Neutrophil (primary cell): ENCODE results near the gene RAB36.

Experiments used
- H3K27ac ChIP-seq: fragments of 200-600 bp; sonication (generic); 2 replicates; pipeline ENCODE4 v1.5.1; 2016; ENCODE audit warnings: mild to moderate bottlenecking, moderate library complexity
- H3K27me3 ChIP-seq: fragments of 200-600 bp; sonication (generic); 2 replicates; pipeline ENCODE4 v1.6.0; 2016; ENCODE audit warnings: mild to moderate bottlenecking
- H3K36me3 ChIP-seq: fragments of 200-600 bp; sonication (generic); 2 replicates; pipeline ENCODE4 v1.5.1; 2017
- H3K4me1 ChIP-seq, 2 experiments: fragments of 200-600 bp in 1 of 2; sonication (generic) in 1 of 2; 1 replicate in 1 of 2; 2 replicates in 1 of 2; pipeline versions ENCODE4 v1.5.1 to v1.6.1; 2013 to 2016; ENCODE audit warnings: low read depth in 1 of 2, low read length in 1 of 2, mild to moderate bottlenecking in 1 of 2, moderate library complexity in 1 of 2; ENCODE audit not compliant: control insufficient read depth in 1 of 2, insufficient read depth in 1 of 2
- H3K4me3 ChIP-seq, 2 experiments: fragments of 200-600 bp in 1 of 2; sonication (generic) in 1 of 2; 1 replicate in 1 of 2; 2 replicates in 1 of 2; pipeline ENCODE4 v1.5.1; 2013 to 2016; ENCODE audit warnings: low read depth in 1 of 2, low read length in 1 of 2, mild to moderate bottlenecking in 1 of 2, moderate library complexity in 1 of 2
- H3K9me3 ChIP-seq: fragments of 200-600 bp; sonication (generic); 2 replicates; pipeline ENCODE4 v1.5.1; 2016
- TF ChIP-seq, protein P1 (sequence below): fragments of 200-600 bp; sonication (generic); IDR thresholded peaks from 2 replicates; pipeline ENCODE4 v1.5.1; 2016; ENCODE audit warnings: antibody characterized with exemption

The RAB36 gene

DNA sequence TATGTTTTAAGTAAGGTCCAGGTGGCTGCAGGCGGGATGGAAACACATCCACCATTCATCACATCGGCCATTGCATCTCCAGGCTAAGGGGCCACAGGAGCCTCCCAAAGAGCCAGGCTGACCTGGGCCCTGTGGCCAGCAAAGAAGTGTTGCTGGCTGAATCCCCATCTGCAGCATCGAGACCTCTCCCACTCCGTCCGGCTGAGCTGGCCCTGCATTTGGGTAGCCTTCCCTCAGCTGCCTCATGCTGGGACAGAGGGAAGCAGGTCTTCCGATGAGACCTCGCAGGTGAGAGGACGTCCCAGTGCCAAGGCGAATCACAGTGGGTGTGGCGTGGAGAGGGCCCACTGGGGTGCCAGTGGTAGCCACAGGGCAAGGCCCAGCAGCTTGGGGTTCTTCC, 28.0 kb upstream of the RAB36 start:
- H3K4me1 ChIP-seq, result no peaks in the 10 kb centered on the region
- H3K27ac ChIP-seq, result no peak overlapping the region
- H3K4me3 ChIP-seq, result no peak overlapping the region
- TF ChIP-seq, protein P1, sequence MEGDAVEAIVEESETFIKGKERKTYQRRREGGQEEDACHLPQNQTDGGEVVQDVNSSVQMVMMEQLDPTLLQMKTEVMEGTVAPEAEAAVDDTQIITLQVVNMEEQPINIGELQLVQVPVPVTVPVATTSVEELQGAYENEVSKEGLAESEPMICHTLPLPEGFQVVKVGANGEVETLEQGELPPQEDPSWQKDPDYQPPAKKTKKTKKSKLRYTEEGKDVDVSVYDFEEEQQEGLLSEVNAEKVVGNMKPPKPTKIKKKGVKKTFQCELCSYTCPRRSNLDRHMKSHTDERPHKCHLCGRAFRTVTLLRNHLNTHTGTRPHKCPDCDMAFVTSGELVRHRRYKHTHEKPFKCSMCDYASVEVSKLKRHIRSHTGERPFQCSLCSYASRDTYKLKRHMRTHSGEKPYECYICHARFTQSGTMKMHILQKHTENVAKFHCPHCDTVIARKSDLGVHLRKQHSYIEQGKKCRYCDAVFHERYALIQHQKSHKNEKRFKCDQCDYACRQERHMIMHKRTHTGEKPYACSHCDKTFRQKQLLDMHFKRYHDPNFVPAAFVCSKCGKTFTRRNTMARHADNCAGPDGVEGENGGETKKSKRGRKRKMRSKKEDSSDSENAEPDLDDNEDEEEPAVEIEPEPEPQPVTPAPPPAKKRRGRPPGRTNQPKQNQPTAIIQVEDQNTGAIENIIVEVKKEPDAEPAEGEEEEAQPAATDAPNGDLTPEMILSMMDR, result no peak
- H3K36me3 ChIP-seq, result no peaks in the 10 kb centered on the region
- no peaks in the 10 kb centered on the region for H3K27me3 ChIP-seq
- no peaks in the 10 kb centered on the region for H3K9me3 ChIP-seq

DNA sequence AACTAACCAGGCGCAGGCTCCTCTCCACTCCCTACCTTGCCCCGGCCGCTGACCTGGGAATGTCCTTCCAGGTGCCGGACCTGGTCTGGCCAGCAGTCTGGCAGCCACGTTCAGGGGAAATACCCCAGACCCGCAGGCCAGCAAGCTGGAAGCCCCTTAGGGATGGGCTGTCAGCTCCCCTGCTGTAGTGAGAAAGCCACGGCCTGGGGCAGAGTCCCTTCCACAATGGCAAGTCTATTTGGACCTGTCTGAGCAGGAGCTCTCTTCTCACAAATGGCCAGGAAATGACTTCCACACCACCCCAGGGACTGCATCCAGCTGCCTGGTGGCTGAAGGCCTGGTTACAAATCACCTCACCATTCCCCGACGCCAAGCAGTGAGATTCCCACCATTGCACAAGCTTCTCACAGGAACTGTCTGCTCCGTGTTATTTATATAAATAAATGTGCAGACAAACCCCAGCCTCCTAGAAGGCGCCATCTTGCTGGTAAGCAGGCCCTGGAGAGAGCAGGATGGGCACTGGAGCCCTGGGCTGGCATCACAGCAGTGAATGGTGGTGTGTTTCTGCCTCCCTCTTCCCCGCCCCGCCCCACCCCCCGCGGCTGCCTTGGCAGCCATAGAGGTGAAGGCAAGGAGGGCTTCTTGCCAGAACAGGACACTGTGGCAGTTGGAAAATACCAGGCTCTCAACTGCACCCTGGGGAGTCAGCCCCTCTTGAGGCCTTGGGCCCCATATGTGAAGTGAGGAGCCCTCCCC, 27.2 kb upstream of the RAB36 start:
- TF ChIP-seq, protein P1, result no peak
- H3K4me1 ChIP-seq, result no peaks in the 10 kb centered on the region
- no peaks in the 10 kb centered on the region for H3K36me3 ChIP-seq
- no peak overlapping the region for H3K4me3 ChIP-seq
- no peak overlapping the region for H3K27ac ChIP-seq
- H3K27me3 ChIP-seq, result no peaks in the 10 kb centered on the region
- H3K9me3 ChIP-seq, result no peaks in the 10 kb centered on the region

DNA sequence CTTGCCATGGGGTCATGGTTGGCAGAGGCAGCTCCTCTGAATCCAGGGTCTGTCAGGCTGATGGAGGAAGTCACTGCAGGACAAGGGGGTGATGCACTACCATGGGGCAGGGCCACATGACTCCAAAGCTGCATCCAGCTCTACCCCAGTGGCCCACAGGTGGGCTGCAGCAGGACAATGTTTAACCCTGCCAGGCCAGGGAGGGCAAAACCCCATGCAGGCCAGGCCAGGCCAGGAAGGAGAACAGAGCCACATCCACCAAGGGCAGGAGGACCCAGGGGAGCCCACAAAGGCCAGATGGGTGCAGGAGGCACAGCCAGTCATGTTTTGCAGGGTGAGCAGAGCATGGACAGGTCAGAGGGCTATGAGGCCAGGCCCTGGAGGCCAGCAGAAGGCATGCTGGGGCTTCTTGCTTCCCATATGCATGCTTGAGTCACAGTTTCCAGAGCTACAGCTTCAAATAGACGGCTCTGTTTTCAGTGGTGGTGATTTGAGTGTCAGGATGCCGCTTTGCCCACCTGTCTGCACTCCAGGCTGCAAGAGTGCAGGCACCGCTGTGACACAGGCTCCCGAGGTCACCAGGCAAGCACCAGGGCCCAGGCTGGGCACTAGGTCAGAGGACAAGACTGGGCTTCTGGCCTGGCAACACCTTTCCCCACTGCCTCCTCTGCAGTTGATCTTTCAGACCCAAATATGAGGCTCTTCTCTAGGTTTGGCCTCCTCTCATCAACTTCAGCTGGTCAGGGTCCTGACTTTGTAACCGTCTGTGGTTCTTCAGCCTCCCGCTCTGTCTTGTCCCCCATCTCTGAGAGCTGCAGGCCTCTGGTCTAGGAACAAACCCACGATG, 26.4 kb upstream of the RAB36 start:
- H3K27me3 ChIP-seq, result no peaks in the 10 kb centered on the region
- no peak overlapping the region for H3K27ac ChIP-seq
- TF ChIP-seq, protein P1, result no peak
- H3K4me1 ChIP-seq, result no peaks in the 10 kb centered on the region
- H3K9me3 ChIP-seq, result no peaks in the 10 kb centered on the region
- H3K4me3 ChIP-seq, result no peak overlapping the region
- no peaks in the 10 kb centered on the region for H3K36me3 ChIP-seq

DNA sequence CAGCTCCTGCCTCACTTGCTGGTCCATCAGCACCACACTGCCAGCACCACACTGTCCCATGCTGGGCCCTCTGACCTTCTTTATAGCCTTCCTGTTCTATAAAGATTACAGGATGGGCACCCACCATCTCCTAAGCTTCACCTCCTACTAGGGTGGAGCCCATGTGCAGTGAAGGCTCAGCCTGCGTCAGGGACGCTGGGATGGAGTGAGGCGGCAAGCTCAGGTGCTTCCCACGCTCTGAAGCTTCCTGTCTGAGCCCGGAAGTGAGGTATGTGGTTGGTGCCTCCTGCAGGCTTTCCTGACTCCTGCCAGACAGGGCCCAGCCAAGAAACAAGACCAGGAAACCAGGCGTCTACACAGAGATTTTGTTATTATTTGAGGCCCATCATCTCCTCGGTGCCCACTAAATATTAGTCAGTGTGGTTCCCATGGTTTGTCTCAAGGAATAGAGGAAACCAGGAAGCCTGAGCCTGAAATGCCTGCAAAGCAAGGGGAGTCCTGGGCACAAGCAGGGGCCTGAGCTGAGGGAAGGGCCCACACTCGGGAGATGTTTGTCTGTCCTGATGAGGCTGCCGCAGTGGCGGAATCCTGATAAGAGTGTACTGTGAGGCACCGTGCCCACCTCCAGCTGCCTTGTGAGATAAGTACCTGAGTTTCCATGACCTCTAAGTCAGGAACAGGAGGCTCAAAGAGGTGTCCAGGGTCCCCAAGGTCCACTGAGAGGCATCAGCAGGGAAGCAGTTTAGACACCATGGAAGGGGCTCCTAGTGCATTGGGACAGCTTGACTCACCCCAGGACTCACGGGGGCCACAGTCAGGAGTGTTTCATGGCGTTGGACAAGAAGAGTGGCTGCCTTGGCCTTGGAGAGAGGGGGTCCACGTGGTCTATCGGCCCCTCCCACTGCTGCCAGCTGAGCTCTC, 25.5 kb upstream of the RAB36 start:
- no peaks in the 10 kb centered on the region for H3K9me3 ChIP-seq
- TF ChIP-seq, protein P1, result no peak
- no peak overlapping the region for H3K4me3 ChIP-seq
- H3K36me3 ChIP-seq, result no peaks in the 10 kb centered on the region
- no peak overlapping the region for H3K27ac ChIP-seq
- no peaks in the 10 kb centered on the region for H3K27me3 ChIP-seq
- H3K4me1 ChIP-seq, result no peaks in the 10 kb centered on the region

DNA sequence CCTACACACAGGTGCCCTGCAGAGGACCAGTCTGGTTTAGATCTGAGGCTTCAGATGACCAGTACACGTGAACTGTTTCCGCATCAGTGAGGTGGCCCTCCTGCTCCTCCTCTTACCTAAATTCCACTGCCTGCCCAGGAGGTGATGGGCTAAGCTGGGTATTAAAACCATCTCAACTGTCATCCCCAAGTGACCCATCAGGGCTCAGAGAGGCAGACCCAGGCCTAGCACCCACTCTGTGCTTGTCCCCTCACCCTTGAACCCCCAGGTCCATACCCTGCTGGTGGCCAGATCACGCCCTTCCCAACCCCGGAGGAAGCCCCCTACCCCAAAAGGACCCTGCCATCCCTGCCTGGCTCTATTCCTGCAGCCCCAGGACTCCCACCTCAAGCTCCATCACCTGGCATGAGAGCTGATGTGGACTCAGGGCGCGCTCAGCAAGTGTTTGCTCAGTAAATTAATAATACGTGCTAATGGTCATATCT, 24.8 kb upstream of the RAB36 start:
- no peaks in the 10 kb centered on the region for H3K9me3 ChIP-seq
- TF ChIP-seq, protein P1, result no peak
- H3K4me3 ChIP-seq, result no peak overlapping the region
- H3K4me1 ChIP-seq, result no peaks in the 10 kb centered on the region
- no peaks in the 10 kb centered on the region for H3K27me3 ChIP-seq
- H3K27ac ChIP-seq, result no peak overlapping the region
- no peaks in the 10 kb centered on the region for H3K36me3 ChIP-seq
